SK-N-DZ (cell line): ENCODE measurements around the gene CAPN12.

Experiments
- DNase-seq: peaks from one replicate; pipeline ENCODE4 v3.0.0-alpha.2; 2015; ENCODE audit warnings: low spot score

Gene CAPN12

GRCh38 chr19:38739440-38740256, 4.6 kb downstream of the CAPN12 start:
- no peak for DNase-seq

- no peak for DNase-seq
These were observed 6.1 kb downstream of the CAPN12 start for GRCh38 chr19:38737921-38738737.

GRCh38 chr19:38737281-38737865, 6.9 kb downstream of the CAPN12 start:
- DNase-seq = no peak

DNA sequence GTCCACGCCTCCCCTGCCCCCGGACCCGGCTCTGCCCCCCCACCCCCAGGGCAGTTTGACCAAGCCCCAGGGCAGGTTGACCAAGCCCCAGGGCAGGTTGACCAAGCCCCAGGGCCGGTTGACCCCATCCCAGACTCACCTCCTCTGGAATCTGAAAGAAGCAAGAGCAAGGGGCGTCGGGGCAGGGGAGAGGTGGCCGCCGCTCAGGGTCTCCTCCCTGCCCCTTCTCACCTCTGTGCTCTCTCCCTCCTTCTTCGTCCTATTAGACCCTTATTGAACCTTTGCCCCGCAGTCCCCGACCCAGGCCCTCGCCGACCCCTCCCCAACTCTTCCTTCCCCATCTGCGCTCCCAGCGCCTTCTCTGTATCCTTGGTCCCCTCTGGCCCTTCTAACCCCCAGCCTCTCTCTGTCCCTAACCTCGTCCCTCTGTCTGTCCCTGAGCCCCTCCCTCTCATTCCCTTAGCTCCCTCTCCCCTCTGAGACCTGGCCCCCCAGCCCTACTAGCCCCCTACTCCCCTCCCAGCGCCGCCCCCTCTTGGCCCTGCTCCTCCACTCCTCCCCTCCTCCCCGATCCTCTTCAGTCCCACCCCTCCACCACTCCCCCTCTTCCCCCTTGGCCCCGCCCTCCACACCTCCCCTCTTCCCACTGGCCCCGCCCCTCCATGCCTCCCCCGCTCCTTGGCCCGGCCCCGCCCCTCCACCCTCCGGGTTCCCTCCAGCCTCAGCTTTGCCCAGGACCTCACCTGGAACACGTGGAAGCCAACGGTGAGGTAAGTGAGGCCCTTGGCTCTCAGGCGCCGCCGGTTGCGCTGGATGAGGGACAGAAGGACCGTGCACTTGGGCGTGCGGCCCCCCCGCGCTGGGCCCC, 7.6 kb downstream of the CAPN12 start:
- DNase-seq = no peak

GRCh38 chr19:38736036-38736412, 8.2 kb downstream of the CAPN12 start:
- DNase-seq = no peak

DNA sequence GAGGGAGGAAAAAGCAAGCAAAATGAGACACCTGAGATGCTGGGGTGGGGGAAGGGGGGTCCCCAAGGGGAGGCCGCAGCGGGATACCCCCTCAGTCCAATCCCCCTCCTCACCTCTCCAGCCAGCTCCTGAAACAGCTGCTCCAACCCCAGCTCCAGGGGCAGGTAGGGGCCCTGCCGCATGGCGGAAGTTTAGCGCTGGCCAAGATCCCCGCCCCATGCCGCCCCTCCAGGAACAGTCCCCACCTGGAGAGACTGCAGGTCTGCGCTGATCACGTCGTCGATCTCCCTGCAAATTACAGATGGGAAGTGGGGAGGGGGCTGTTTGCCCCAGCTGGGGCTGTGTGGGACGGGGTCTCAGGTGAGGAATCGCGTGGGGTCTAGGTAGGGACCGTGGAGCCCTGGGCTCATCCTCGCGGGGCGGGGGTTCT, 9.0 kb downstream of the CAPN12 start:
- DNase-seq = no peak

DNA sequence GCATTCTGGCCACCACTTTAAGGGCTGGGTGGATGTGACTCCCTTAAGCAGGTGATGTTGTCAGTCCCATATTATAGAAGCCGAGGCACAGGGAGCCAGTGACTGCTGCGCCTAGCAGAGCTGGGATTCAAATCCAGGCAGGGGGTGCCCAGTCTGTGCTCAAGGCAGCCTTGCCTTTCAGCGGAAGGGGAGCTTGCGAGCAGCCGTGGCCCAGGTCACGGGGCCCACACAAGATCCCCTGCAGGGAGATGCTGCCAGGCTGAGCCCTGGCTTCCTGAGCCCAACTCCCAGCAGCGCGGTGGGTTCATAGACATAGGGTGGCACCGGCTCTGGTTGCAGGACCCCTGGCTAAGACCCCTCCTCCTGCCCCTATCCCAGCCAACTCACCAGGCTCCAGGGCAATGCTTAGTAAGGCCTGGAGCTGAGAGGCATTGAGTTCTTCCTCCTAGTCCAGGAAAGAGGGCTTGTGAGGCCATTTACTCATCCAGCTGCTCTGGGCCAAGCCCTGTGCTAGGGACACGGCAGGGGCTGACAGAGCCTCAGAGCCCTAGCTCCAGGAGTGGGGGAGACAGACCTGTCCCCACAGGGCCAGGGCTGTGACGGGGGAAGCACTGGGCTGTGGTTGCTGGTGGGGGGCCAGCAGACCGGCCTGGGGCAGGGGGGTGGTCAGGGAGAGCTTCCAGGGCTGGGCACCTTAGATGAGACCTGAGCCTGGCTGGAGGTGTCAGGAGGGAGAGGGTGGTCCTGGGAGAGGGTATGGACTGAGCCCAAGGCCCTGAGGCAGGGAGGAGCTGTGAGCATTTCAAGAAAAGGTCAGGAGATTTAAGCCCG, 9.6 kb downstream of the CAPN12 start:
- no peak for DNase-seq

DNA sequence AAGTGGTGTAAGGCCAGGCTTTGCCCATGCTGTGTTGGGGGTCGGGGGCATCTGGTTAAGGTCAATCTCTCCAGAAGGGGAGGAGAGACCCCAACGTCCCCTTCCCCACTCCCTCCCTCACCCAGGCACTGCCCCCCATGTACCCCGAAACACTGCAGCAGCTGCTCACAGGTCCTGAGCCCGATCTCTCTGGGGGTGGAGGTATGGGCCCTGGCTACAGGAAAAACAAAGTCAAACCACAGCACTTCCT, 10.2 kb downstream of the CAPN12 start:
- DNase-seq = no peak

- DNase-seq = no peak
These were observed 10.6 kb downstream of the CAPN12 start for GRCh38 chr19:38733493-38734175.

GRCh38 chr19:38733241-38733492, 11.1 kb downstream of the CAPN12 start:
- no peak for DNase-seq

- DNase-seq = no peak
These were observed 12.5 kb downstream of the CAPN12 start for GRCh38 chr19:38731654-38732301.

GRCh38 chr19:38730731-38731589, 13.3 kb downstream of the CAPN12 start:
- DNase-seq = no peak

DNA sequence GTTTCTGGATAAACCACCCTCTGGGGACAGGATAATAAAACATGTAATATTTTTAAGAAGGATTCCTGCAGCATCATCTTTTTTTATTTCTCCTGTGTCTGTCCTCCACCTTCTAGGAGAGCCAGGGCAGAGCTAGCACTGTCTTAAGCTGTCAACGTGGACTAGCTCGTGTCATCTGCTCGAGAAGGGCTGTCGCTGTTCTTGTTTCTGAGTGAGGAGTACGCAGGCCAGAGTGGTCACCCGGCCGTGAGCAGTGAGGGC, 13.9 kb downstream of the CAPN12 start:
- no peak for DNase-seq

DNA sequence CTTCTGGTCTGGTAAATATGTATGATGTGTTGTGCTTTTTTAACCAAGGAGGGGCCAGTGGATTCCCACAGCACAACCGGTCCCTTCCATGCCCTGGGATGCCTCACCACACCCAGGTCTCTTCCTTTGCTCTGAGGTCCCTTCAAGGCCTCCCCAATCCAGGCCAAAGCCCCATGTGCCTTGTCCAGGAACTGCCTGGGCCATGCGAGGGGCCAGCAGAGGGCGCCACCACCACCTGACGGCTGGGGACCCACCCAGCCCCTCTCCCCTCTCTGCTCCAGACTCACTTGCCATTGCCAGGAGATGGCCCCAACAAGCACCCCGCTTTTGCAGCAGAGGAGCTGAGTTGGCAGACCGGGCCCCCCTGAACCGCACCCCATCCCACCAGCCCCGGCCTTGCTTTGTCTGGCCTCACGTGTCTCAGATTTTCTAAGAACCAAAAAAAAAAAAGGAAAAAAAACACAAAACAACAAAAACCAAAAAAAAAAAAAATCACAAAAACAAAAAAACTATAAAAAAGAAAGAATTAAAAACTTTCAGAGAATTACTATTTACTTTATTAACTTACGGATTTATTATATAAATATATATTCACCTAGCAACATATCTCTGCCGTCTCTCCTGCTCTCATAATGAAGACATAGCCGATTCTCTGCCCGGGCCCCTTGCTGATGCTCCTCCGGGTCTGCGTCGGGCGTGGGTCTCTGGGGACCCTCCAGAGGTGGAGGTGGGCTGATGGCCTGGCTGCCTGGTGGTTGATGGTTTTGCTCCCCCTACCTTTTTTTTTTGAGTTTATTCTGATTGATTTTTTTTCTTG, 14.4 kb downstream of the CAPN12 start:
- peak; percentile 51 for DNase-seq

GRCh38 chr19:38728752-38729541, 15.3 kb downstream of the CAPN12 start:
- DNase-seq = no peak

DNA sequence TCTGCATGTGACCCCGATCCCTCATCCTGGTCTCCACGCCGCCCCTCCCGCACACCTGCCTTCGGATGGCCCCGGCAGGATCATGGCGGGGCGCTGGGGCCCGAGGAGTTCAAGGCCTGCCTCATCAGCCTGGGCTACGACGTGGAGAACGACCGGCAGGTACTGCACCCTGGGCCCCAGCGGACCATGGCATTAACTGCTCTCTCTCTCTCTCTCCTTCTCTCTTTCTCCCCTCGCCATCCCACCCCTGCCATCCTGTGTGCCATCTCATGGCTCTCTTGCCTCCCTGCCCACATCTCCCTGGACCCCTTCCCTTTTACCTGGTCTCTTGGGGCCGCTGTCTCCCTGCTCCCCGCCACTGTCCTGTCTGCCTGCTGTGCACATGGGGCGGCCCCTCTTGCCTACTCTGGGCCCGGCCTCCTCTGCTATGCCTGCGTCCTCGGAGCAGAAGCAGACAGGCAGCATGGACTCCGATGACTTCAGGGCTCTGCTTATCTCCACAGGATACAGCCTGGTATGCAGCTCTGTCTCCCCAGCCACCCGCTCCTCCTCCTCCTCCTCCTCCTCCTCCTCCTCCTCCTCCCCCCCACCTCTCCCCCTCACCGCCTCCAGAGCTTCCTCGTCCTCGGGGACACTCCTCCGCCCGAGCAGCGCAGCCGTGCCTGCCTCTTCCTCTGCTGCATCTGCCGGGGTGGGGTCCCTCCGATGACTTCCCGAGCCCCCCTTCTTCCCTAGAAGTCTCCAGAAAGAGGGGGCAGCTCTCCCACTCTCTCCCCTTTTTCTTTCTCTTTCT, 16.2 kb downstream of the CAPN12 start:
- no peak for DNase-seq

DNA sequence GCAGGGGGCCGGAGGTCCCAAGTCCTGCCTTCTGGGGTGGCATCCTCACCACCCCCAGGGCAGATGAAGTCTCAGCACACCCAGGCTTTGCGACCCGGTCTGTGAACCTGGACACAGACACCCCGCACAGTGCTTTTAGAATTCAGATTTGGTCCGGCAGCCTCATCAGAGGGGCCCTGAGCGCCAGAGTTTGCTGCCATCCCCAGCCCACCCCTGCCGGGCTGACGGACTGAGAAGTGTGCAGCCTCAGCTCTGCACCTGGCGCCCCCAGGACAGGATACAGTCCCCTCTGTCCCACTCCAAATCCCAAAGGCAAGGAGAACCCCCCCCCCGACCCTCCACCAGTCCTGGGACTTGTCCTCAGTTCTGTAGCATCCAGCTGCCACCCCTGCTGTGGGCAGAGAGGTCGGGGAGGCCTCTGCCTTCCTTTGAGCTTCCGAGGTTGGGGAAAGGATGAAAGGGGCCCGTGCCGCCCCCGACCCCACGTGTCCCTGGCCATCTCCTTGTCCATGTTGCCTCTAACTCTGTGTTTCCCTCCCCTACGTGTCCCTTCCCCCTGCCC, 16.9 kb downstream of the CAPN12 start:
- DNase-seq = no peak
